ENCODE data around the gene PVALB.

Gene PVALB

DNA sequence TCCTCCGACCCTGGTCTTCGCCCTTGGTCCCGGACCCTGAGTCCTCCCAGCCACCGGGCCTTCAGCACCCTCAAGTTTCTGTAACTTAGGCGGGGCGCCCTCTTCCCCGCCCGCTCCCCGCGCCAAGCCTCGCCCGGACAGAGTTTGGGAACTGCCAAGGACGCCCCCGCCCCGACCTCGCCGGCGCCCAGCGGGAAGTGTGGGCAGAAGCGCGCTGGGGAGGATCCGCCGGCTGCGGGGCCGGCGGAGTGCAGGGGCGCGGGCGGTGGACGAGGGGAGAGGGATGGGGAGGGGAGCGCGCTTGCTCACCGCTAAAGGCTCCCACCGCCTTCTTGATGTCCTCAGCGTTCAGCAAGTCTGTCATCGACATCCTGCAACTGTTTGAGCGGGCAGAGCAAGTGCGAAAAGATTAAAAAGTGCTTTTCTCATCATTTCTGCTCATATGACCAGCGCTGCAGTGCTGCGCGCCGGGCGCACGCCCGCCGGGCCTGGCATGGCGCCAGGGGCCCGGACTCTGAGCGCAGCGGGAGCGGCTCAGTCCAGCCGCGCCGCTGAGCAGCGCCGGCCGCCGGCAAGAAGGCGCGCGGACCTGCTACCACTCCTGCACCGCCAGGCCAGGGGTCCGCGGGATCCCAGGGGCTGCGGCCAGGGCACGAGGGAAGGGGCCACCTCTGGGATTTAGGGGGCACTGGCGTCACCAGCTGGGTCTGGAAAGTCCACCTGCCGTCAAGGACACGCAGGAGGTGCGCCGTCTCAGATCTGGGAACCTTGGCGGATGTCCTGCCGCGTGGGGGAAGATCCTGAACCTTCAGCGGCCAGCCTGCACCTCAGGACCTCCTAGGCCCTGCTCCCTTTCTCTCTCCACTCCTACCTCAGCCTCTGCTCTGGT lies at the start of gene PVALB:
Gene PVALB, minus strand, starts transcription at position 400 of the 889 bp plus-strand sequence. Its CDS starts 30 bp downstream, at position 370.
- TF ChIP-seq CTCF (IDR thresholded peaks at IDR 0.05; ENCODE audit: borderline replicate concordance, extremely low read depth, low read length, poor library complexity, severe bottlenecking) (no peak), EZH2 (IDR thresholded peaks at IDR 0.05; ENCODE audit: borderline replicate concordance, low read depth, low read length, severe bottlenecking) (no peak)
- Histone ChIP-seq H3K27ac (ENCODE audit: low read length) (no peak within 1 kb of the TSS), H3K4me1 (ENCODE audit: insufficient read depth, low read length) (no peaks in the 10 kb centered on the region), H2AFZ (ENCODE audit: low read depth, low read length) (no peak within 1 kb of the TSS), H3K4me3 (ENCODE audit: low read depth in 1 of 2, low read length in 2 of 2) (no peak within 1 kb of the TSS), H3K9ac (ENCODE audit: low read depth, low read length) (no peak within 1 kb of the TSS), H3K79me2 (ENCODE audit: insufficient read depth, low read length) (no peaks in the 10 kb centered on the region), H3K27me3 (ENCODE audit: insufficient read depth, low read length, poor library complexity) (peaks cover 53% of the 10 kb centered on the region), H3K9me3 (ENCODE audit: insufficient read depth, low read length, severe bottlenecking) (no peaks in the 10 kb centered on the region), H3K4me2 (ENCODE audit: insufficient read depth, low read length) (no peak within 1 kb of the TSS), H4K20me1 (ENCODE audit: insufficient read depth, low read length) (no peaks in the 10 kb centered on the region), H3K36me3 (ENCODE audit: insufficient read depth, low read length) (no peaks in the 10 kb centered on the region)
- ATAC-seq (ENCODE audit: insufficient read depth, low read depth) (no peak), DNase-seq (no peak)

DNA sequence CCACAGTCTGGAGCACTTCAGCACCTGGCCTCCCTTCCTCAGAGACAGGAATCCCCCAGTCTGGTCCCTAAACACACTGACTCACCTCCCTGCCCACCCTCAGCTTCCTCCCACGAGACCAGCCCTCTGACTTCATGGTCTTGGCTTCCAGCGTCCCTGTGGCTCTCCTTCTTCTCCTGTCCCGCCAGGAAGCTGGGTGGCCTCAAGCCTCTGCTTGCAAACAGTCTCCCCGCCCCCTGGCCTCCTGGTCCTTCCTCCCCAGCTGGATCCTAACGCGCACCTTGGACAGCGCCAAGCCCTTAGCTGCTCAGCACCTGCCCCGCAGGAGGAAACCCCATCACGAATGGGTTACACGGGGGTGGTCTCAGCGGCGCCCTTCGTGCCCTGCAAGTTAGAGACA lies 48.5 kb upstream of the PVALB start:
- H3K4me2 ChIP-seq (ENCODE audit: insufficient read depth, low read length): no peak overlapping the region
- no peak overlapping the region for H3K27ac ChIP-seq (ENCODE audit: low read length)
- H3K4me3 ChIP-seq (ENCODE audit: low read depth in 1 of 2, low read length in 2 of 2): no peak overlapping the region
- H3K4me1 ChIP-seq (ENCODE audit: insufficient read depth, low read length): no peaks in the 10 kb centered on the region
- DNase-seq (no peak), ATAC-seq (ENCODE audit: insufficient read depth, low read depth) (no peak)
- no peaks in the 10 kb centered on the region for H3K79me2 ChIP-seq (ENCODE audit: insufficient read depth, low read length)
- H4K20me1 ChIP-seq (ENCODE audit: insufficient read depth, low read length): no peaks in the 10 kb centered on the region
- no peaks in the 10 kb centered on the region for H3K36me3 ChIP-seq (ENCODE audit: insufficient read depth, low read length)
- H3K9me3 ChIP-seq (ENCODE audit: insufficient read depth, low read length, severe bottlenecking): no peaks in the 10 kb centered on the region
- H3K9ac ChIP-seq (ENCODE audit: low read depth, low read length): no peak overlapping the region
- TF ChIP-seq CTCF (IDR thresholded peaks at IDR 0.05; ENCODE audit: borderline replicate concordance, extremely low read depth, low read length, poor library complexity, severe bottlenecking): no peak
- no peak for TF ChIP-seq EZH2 (IDR thresholded peaks at IDR 0.05; ENCODE audit: borderline replicate concordance, low read depth, low read length, severe bottlenecking)
- no peaks in the 10 kb centered on the region for H3K27me3 ChIP-seq (ENCODE audit: insufficient read depth, low read length, poor library complexity)
- no peak overlapping the region for H2AFZ ChIP-seq (ENCODE audit: low read depth, low read length)

DNA sequence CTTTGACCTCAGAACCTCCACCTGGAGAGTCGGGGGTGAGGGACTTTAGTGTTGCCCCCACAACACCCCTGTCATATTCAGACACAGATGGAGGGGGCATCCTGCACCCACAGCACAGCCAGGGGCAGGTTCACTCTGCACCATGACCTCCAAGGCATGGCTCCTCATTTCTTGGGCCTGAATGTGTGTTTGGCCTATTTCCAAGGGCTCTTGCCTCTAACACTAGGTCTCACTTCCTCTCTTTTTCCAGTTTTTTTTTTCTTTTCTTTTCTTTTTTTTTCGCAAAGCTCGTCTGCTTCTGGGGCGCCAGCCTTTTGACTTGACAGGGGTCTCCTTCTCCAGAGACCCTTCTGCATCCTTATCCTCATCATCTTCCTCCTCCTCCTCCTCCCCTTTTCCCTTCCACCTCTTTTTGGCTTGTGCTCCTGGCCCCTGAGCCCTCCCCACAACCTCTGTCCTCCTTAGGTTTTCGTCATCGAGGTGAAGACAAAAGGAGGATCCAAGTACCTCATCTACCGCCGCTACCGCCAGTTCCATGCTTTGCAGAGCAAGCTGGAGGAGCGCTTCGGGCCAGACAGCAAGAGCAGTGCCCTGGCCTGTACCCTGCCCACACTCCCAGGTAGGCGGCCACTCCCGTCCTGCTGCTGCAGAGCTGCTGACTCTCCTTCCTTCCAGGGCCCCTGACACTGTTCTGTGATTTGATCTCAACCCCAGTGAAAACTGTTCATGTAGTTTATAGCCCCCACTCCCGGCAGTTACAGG lies 47.8 kb upstream of the PVALB start:
- no peak overlapping the region for H3K4me3 ChIP-seq (ENCODE audit: low read depth in 1 of 2, low read length in 2 of 2)
- DNase-seq (no peak), ATAC-seq (ENCODE audit: insufficient read depth, low read depth) (no peak)
- no peak overlapping the region for H3K9ac ChIP-seq (ENCODE audit: low read depth, low read length)
- H3K79me2 ChIP-seq (ENCODE audit: insufficient read depth, low read length): no peaks in the 10 kb centered on the region
- TF ChIP-seq CTCF (IDR thresholded peaks at IDR 0.05; ENCODE audit: borderline replicate concordance, extremely low read depth, low read length, poor library complexity, severe bottlenecking): no peak
- TF ChIP-seq EZH2 (IDR thresholded peaks at IDR 0.05; ENCODE audit: borderline replicate concordance, low read depth, low read length, severe bottlenecking): no peak
- no peak overlapping the region for H2AFZ ChIP-seq (ENCODE audit: low read depth, low read length)
- no peaks in the 10 kb centered on the region for H4K20me1 ChIP-seq (ENCODE audit: insufficient read depth, low read length)
- H3K27me3 ChIP-seq (ENCODE audit: insufficient read depth, low read length, poor library complexity): no peaks in the 10 kb centered on the region
- H3K27ac ChIP-seq (ENCODE audit: low read length): no peak overlapping the region
- H3K4me1 ChIP-seq (ENCODE audit: insufficient read depth, low read length): no peaks in the 10 kb centered on the region
- H3K4me2 ChIP-seq (ENCODE audit: insufficient read depth, low read length): no peak overlapping the region
- H3K9me3 ChIP-seq (ENCODE audit: insufficient read depth, low read length, severe bottlenecking): no peaks in the 10 kb centered on the region
- no peaks in the 10 kb centered on the region for H3K36me3 ChIP-seq (ENCODE audit: insufficient read depth, low read length)
